CD1c-positive myeloid dendritic cell (primary cell): ENCODE measurements around the gene RASSF4.

ENCODE experiments used
- DNase-seq: peaks from one replicate; pipeline ENCODE4 v3.0.0-alpha.2; 2016; ENCODE audit errors: extremely low spot score

The RASSF4 gene

DNA sequence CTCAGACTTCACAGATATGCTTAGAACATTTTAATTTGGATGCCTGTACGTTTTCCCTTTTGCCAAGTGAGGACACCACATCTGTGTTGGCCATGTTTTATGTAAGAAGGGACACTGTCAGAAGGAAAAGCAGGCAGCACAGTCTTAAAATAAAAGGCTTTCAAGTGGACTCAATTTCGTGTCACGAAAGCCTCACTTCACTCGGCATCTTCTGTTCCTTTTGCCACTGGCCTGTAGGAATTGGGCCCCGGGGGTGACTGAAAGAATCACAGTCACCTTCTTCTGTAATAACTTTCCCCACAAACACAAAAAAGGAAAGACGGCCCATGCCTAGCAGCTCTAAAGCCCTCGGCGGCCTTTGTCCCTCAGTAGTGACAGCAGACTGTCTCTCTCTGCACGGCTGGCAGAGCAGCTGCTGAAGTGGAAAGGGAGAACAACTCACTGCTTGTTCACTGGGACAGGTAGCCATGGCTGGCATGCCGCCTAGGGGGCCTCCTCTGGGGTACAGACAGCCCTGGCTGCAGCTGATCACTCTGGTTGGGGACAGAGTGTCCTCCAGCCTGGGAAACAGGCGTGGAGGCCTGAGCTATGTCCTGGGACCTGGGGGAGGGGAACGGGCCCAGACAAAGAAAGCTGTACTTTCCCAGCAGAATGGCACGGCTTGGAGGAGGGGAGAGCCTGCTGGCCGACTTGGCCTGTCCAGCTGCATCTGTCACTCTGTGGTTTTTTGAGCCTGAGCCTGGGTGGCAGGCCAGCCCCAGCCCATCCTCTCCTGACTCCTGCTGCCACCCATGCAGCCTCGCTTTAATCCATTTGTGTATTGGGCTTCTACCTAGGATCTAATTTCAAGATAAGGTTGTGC lies 4.4 kb downstream of the RASSF4 start:
- DNase-seq = no peak

DNA sequence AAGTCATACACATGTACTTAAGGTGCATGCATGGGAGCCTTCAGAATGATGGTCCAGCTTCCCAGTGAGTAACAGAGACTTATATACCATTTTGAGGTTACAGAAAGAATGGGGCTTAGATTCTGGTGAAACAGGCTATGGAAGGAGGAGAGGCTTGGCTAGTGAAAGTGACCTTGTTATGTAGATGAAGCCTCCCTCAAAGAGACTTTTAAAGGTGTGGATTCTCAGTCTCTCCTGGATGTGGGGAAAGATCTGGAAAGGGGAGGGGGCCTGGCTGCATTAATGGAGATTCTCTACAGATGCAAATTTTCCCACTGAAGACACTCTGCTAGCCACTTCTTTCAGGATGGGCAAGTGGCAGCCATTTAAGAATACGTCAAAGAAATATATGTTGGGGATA lies 5.5 kb downstream of the RASSF4 start:
- DNase-seq = no peak

DNA sequence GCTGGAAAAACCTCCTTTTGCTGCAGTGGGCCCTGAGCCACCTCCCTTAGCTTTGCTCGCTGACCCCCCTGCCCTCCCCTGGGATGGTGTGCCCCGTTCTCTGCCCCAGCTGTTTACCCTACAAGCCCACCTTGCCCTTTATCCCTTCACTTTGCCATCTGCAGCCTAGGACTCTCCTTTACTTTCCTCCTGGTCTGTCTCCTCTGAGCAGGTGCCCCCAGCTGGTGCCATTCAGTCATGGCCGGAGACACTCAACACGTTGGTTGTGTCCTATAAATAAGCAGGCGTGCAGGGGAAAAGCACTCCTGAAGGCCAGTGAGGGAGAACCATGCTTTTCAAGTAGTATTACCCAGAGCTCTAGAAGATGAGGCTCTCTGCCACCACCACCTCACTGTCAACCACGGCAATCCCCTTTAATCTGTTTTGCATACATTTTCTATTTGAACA lies 6.1 kb downstream of the RASSF4 start:
- no peak for DNase-seq

DNA sequence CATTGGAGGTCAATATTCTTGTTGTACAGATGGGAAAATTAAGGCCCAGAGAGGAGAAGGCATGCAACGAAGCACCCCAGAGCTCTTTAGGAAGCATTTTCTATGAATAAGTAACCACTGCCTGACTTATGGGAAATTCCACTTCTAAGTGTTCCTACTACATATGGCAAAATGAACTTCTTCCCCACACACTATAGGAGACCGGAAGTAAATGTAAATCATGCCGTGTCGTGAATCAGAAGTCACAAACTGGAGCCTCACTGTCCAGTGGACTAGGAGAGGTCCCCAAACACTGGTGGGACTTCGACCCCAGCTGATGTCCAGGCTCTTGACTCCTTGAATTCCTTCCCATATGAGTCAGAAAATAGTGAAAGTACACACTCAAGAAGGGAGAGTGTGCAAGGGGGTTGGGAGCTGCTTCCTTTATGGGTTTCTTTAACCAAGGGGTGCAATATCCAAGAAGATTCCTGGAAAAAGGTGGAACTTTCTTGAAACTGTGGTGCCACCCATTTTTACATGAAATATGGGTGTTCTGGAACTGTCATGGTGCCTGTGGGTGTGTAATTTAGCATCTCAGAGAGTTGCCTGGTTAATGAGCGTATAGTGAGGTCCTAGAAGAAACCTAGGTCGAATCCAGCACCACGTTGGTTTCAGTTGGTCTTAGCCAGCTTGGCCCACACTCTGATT lies 6.7 kb downstream of the RASSF4 start:
- DNase-seq = peak; percentile 64

DNA sequence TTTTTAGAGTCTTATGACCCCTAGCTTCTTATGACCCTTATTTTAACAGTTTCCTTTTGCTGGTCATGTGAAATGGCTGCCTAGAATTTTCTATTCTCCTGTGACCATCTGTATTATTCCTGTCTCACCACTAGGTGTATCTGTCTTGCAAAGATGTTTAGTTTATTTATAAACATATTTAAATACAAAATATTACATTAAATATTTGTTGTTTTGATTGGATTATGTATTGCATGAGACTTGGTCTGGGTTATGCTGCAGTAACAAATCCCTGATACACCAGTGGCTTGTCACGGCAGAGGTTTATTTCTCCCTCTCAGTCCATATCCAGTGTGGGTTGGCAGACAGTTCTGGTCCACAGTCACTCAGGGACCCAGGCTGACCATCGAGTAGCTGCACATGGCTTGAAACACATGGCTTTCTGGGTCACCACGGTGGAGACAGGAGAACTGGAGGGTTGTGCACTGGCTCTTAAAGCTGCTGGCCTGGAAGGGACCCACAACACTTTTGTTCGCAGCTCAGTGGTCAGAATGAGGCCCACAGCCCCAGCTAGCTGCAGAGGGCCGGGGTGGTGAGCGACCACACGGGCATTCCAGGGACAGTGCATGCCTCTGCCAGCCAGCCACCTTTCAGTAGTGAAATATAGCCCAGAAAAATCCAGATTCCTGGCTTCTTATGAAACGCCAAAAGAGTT lies 7.4 kb downstream of the RASSF4 start:
- DNase-seq = no peak

DNA sequence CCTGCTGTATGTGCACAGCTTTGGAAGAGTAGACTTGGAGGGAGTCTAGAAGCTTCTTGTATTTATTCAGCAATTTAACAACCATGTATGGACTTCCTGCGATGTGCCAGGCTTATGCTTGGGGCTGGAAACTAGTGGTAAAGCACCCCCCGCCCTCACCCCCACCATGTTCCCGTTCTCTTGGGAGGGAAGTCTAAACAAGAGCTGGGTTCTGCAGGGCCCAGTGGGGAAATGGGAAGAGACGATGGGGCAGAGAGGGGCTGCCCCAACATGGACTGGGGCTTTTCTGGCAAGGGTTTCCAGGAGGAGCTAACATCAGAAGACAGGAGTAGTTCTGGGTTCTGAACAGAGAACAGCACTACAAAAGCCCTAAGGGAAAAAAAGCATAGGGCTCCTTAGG lies 8.0 kb downstream of the RASSF4 start:
- peak; percentile 66 for DNase-seq

DNA sequence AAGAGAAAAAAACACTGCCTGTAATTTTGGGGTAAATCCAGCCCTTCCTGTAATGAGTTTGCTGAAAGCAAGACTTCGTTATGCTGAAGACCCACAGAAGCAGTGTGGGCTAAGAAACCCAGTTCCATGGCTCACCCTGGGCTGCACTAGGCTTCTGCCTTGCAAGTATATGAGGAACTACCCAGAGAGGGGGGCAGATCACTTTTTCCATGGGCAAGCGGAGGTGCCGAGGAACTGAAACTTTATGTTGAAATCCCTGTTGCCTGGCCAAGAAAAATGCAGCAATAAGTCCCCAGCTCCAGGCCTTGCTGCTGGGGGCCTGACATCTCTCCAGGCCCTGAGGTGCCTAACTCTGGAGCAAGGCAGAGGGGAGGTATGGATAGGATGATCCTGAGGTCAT lies 8.5 kb downstream of the RASSF4 start:
- DNase-seq = peak; percentile 96

DNA sequence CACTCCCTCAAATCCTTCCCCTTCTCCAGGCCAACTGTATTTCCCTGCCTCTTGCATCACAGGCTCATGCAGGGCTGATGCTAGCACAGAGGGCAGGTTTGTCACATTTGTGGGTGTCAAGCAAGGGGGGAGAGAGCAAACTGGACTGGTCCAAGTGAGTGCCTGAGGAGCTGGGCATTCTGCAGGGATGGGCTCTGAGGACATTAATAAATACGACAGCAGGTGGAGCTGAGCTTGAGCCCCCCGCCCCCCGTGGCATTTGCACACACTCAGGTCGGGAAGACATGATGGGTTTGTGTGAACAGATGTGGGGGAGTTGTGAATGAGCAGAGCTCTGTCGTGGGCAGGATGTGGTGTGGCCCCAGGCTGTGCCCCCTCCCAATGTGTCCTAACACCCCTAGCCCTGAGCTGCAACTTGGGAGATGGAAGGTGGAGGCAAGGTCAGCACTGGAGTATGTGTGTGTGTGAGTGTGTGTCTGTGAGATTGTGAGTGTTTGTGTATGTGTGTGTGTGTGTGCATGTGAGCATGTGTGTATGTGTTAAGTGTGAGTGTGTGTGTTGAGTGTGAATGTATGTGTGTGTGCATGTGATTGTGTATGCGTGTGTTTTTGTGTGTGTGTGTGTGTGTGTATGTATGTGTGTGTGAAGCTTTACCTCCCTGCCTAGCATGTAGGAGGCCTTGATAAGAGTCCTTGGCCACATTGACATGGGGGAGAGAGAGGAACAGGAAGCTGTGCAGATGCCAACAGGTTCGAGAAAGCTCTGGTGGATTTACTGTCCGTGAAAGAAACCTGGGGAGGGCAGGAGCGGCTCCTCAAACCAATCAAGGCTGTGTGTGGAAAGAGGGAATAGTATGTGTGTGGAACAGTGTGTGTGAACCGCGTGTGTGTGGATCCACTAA lies 9.1 kb downstream of the RASSF4 start:
- no peak for DNase-seq

DNA sequence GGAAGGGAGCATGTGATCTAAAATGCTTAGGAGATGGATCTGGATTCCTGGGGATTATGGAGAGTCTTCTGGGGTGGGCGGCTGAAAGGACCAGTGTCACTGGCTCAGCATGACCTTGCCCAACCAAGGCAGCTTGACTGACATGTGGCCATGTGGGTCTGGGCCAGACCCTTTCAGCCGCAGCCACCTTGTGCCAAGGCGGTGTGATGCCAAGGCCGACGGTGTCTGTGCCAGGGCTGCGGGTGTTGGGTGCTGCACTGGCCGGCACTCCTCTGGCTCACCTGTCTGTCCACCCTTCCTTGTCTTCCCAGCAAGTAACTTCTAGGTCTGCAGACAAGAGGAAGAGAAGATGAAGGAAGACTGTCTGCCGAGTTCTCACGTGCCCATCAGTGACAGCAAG lies 10.3 kb downstream of the RASSF4 start:
- DNase-seq = no peak

DNA sequence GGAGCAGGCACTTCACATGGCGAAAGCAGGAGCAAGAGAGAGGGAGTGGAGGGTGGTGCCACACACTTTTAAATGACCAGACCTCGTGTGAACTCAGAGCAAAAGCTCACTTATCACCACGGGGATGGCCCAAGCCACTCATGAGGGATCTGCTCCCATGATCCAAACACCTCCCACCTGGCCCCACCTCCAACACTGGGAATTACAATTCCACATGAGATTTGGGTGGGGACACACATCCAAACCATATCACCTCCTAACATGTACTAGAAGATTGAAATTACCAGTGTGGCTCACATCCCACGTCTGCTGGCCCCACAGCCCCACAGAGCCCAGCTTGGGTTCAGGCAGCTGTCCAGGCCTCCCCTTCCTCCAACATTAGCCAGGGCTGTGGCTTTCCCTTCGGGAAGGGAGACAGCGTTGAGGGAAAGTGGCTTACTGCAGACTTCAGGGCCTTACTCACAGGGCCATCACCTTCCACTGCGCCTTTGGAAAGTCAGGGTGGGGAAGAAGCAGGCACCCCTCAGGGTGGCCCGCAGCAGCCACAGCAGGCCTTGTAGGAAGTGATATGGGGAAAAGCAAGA lies 11.3 kb downstream of the RASSF4 start:
- no peak for DNase-seq

DNA sequence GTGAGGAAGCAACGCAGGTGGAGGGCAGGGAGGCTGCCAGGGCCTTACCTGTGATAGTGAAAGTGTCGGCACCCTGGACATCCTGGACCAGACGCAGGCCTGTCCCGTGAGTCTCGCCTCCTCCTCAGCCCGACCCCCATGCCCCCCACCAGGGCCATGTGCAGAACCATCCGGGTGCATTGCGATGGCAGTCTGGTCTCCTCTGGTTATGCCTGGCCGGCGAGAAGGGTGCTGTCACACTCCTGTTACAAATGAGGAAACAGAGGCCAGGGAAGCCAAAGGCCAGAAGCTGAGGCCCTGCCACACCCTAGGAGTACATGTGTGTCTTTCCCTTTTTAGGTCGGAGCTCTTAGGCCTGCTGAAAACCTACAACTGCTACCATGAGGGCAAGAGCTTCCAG lies 11.8 kb downstream of the RASSF4 start:
- peak; percentile 45 for DNase-seq

DNA sequence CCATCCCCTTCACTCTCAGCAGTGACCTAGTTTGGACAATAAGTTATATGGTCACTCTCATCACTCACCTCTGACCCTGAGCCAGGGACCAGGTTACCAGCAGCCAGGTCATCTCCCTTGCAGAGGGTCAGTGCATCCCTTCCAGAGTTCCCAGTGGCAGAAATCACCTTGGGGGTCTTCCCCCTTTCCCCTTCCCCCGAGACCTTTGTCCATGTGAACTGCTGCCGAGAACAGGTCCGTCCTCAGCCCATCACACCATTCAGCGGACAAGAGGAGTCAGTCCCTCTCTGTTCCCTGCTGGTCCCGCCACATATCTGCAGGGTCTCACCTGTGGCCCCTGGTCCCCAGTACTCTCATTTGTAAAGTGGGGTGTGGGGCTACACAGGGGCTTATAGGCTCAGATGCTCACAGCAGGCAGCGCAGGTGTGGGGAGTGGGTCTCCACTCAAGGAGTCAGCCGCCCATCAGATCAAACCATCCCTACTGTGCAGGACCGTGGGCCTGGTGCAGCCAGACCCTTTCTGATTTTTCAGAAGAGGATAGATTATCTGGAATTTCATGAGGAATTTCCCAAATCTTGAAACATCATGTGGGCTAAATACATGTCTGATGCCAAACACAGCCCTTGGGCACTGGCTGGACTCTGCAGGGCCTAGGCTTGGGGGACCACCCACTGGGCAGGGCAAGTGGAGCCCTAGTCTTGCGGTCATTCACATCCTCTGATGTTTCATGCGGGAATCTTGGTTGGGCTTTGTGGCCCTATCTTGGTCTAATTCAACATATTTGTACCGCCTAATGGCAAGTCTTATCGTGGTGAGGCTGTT lies 12.5 kb downstream of the RASSF4 start:
- DNase-seq = no peak

DNA sequence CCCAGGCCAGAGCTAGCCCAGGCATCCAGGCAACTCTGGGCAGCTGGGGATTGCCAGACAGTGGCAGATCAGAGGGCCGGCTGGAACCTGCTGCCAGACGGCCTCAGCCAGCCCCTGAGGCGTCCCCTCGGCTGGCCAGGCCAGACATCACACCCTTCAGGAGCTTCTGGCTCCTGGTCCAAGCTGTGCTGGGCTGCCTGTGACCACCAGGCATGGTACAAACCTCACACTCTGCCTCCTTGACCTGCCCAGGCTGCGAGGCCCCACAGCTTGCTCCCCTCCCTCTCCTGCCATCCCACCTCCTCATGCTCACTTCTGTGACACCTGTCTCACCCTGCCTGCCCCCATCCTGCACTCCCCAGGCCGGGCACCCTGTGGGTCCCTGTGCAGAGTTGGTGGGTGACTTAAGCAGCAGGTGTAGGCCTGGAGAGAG lies 13.3 kb downstream of the RASSF4 start:
- DNase-seq = no peak

DNA sequence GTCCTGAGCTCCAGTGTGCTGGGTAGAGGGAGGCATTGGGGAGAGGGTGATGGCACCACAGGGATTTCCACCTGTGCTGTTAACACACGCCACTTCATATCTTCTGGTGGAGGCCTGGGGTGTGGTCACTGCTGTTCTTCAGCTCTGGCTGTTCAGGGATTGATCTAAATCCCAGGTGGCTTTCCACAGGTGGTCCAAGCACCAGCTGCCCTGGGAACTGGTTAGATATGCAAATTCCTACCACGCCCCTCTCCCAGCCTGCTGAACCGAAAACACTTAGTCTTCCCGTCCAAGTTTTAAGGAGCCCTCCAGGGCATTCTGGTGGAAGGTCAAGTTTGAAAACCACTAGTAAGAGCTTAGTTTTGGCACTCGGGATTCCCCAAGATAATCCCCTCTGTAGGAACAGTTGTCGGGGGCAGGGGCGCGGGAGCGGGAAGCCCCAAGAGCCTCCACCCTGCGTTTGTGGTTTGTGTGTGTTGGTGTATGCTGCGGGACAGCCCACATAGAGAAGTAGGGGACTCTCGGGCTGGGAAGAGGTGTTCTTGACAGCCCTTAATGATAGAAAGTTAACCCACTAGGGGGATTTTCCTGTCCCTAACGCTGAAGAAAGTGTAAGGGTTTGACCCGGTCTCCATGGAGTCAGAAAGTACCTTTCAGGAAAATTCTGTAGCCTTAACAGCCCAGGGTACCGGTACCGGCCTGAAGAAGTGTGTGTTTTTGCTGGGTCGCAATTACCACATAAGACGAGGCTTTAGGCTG lies 13.9 kb downstream of the RASSF4 start:
- DNase-seq = peak; percentile 39

DNA sequence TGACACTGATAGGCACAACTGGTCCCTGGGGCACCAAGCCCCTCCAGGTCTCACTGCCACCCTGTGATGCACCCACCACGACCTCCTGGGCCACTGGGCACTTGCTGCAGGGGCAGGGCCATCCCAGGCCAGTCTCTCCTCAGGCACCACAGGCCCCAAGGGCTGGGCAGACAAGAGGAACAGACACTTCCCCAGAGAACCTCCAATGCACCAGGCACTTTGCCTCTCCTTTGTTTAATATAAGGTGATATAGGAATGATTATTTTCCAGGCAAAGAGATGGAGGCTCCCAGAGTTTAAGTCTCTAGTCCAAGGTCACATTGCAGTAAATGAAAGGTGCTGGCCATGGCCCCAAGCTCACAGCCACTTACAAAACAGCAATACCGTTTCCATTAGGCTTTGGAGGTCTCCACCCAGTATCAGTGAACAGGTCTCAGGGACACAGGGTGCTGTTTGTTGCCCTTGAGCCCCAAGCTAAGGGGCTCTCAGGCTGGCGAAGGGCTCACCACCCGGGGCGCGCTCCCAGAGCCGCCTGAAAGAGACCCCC lies 14.6 kb downstream of the RASSF4 start:
- peak; percentile 43 for DNase-seq

DNA sequence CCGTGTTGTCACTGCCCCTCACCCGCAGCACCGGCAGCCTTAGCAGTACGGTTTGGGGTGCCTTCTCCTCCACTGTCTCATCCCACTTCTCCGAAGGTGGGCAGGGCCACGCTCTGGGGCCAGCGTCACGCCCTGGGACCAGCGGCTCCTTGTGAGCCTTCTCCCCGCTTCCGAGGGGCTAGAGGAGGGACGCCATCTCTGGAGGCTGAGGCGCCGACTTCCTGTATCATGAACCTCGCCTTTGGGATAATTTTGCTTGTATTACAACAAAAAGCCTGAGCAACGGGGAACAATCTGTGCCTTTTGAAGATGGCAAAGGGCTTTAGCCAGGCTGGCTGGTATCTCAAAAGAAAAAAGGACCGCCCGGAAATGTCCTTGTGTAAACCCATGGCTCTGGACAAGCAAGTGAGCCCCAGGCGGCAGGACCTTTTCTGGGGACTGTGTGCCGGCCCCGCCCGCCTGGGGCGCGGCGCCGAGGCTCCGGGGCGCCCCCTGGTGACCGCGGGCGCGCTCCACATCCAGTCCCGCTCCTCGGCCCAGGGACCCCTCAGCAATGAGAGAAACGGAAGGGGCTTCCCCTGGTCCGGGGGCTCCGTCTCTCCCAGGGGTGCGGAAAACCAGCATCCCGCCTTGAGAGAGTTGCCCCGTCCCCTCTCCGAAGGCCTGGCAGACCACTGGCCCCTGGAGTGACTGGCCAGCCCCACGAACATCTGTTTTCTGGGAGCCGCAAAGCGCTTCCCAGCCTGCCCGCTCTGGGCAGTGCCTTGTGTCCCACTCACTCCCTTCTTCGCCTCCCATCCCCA lies 15.2 kb downstream of the RASSF4 start:
- DNase-seq = peak; percentile 74

DNA sequence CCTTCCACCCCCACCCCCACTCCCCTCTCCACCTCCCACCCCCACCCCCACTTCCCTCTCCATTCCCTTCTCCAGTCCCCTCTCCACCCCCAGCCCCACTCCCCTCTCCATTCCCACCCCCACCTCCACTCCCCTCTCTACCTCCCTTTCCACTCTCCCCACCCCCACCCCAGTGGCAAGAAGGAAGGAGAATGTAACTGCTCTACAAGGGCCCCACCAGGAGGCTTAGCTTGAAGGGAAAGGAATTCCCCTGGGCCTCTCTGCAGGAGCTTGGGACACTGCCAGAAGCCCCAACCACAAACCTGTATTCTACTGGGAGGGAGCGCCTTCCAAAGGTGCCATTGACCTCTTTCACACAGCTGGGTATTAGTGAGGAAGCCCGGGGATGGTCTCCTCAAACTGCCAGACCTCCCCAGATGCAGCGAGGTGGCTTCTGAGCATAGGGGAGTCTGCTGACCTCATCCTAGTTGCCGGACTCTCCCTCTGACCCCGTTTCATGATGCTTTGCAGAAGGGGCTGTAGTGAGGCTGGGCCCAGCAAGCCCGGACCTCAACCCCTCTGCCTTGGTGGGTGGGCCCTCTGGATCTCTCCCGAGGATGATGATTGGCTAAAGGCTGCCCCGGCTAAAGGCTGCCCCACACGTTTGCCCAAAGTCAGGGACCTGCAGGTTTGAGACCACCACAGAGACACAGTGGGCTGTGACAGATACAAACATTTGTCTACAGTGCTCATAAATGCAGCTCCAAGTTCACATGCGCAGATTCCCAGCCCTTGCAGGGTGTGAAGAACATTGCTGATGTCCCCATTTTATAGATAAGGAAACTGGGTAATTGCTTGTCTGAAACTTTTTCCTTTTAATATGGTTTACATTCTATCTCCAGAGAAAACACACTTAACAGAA lies 16.1 kb downstream of the RASSF4 start:
- no peak for DNase-seq
